ENCODE measurements around the gene NMRAL1.

- TF ChIP-seq CTCF (IDR thresholded peaks at IDR 0.05; ENCODE audit: insufficient read depth, low read length, poor library complexity, severe bottlenecking) (no peak), EZH2phosphoT487 (conservative IDR thresholded peaks at IDR 0.05; ENCODE audit: low read length) (no peak)
Measured at GRCh38 chr16:4437366-4437765, 37.1 kb downstream of the NMRAL1 start.

Measured in SU-DHL-6 (cell line).